Astrocyte of the spinal cord (primary cell): Measurements from ENCODE around the gene CADM2.

Experiments
- DNase-seq: peaks from one replicate; pipeline ENCODE4 v3.0.0; 2011; ENCODE audit warnings: low read depth, low spot score
- H3K4me3 ChIP-seq: 2 replicates; pipeline ENCODE4 v1.5.1; 2011; ENCODE audit warnings: low read depth, mild to moderate bottlenecking, low read length, moderate library complexity
- CTCF ChIP-seq: IDR thresholded peaks from 2 replicates; pipeline ENCODE4 v1.5.1; 2012; ENCODE audit warnings: low read depth, mild to moderate bottlenecking, low read length, inconsistent platforms
- in situ Hi-C: cut with HindIII; loops from 2 replicates; pipeline ENCODE4 v1.10.0; 2017; ENCODE audit warnings: low sequenced_read_pairs

Gene CADM2

GRCh38 chr3:85050821-85051220, 92.0 kb downstream of the CADM2 start:
- no peak overlapping the region for H3K4me3 ChIP-seq
- in situ Hi-C loops: no loop called here
- no peak for DNase-seq
- no peak for TF ChIP-seq CTCF

GRCh38 chr3:85051786-85052185, 93.0 kb downstream of the CADM2 start:
- in situ Hi-C loops: no loop called here
- no peak overlapping the region for H3K4me3 ChIP-seq
- TF ChIP-seq CTCF: no peak
- DNase-seq: no peak

GRCh38 chr3:85053626-85054025, 94.8 kb downstream of the CADM2 start:
- DNase-seq: no peak
- no peak overlapping the region for H3K4me3 ChIP-seq
- in situ Hi-C loops: no loop called here
- TF ChIP-seq CTCF: no peak

- in situ Hi-C loops: no loop called here
- no peak overlapping the region for H3K4me3 ChIP-seq
- TF ChIP-seq CTCF: no peak
- DNase-seq: no peak
Measured at GRCh38 chr3:85054579-85054978, 95.8 kb downstream of the CADM2 start.

- no peak overlapping the region for H3K4me3 ChIP-seq
- in situ Hi-C loops: no loop called here
- DNase-seq: no peak
- TF ChIP-seq CTCF: no peak
Measured at GRCh38 chr3:85068911-85069310, 110.1 kb downstream of the CADM2 start.

- H3K4me3 ChIP-seq: no peak overlapping the region
- in situ Hi-C loops: no loop called here
- TF ChIP-seq CTCF: no peak
- DNase-seq: no peak
Measured at GRCh38 chr3:85074003-85074402, 115.2 kb downstream of the CADM2 start.

- TF ChIP-seq CTCF: no peak
- in situ Hi-C loops: no loop called here
- H3K4me3 ChIP-seq: no peak overlapping the region
- DNase-seq: no peak
Measured at GRCh38 chr3:85075663-85076062, 116.9 kb downstream of the CADM2 start.
